Mammary epithelial cell (primary cell): ENCODE measurements around the gene BARX2.

ENCODE experiments used
- EZH2 ChIP-seq: IDR thresholded peaks from 2 replicates; pipeline ENCODE4 v1.6.1; 2012; ENCODE audit warnings: low read length, inconsistent platforms, borderline replicate concordance
- TF ChIP-seq, protein P1 (sequence below), 2 donors: IDR thresholded peaks in 1 of 2; conservative IDR thresholded peaks in 1 of 2; 2 replicates each; pipeline ENCODE4 v1.5.1; 2011 to 2012; ENCODE audit warnings: inconsistent platforms in 2 of 2, low read length in 2 of 2, mild to moderate bottlenecking in 2 of 2, control low read depth in 1 of 2, low read depth in 1 of 2; ENCODE audit not compliant: insufficient read depth in 1 of 2; ENCODE audit errors: extremely low read depth in 1 of 2

DNA sequence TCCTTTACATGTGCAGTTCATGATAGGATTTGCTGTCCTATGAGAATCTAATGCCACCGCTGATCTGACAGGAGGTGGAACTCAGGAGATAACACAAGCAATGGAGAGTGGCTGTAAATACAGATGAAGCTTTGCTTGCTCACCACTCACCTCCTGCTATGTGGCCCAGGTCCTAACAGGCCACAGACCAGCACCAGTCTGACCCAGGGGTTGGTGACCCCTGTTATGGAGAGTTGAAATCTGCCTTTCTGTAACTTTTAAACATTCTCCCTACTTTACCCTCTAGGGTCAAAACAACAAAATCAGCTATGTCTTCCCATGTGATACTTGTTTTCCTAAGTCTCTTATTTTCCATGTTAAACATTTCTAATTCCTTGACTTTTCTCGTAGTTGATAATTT lies 48.7 kb upstream of the BARX2 start:
- TF ChIP-seq, protein P1, sequence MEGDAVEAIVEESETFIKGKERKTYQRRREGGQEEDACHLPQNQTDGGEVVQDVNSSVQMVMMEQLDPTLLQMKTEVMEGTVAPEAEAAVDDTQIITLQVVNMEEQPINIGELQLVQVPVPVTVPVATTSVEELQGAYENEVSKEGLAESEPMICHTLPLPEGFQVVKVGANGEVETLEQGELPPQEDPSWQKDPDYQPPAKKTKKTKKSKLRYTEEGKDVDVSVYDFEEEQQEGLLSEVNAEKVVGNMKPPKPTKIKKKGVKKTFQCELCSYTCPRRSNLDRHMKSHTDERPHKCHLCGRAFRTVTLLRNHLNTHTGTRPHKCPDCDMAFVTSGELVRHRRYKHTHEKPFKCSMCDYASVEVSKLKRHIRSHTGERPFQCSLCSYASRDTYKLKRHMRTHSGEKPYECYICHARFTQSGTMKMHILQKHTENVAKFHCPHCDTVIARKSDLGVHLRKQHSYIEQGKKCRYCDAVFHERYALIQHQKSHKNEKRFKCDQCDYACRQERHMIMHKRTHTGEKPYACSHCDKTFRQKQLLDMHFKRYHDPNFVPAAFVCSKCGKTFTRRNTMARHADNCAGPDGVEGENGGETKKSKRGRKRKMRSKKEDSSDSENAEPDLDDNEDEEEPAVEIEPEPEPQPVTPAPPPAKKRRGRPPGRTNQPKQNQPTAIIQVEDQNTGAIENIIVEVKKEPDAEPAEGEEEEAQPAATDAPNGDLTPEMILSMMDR (conservative IDR thresholded peaks at IDR 0.05 in 1 of 2, IDR thresholded peaks at IDR 0.05 in 1 of 2; ENCODE audit: extremely low read depth in 1 of 2, insufficient read depth in 1 of 2, low read depth in 1 of 2, low read length in 2 of 2) = no peak
- TF ChIP-seq EZH2 = no peak
